NCI-H1417 (cell line): ENCODE measurements around the gene ARHGAP6.

ENCODE experiments used
- DNase-seq, 3 experiments: peaks; one replicate each; lab custom pipeline; 2025; lab: John Stamatoyannopoulos, UW

ARHGAP6 gene

GRCh38 chrX:11309220-11309619, 356.5 kb downstream of the ARHGAP6 start:
- no peak for DNase-seq

- DNase-seq: no peak
Observed at GRCh38 chrX:11305641-11306040, 360.1 kb downstream of the ARHGAP6 start.

- no peak for DNase-seq
Observed at GRCh38 chrX:11304829-11305228, 360.9 kb downstream of the ARHGAP6 start.

GRCh38 chrX:11298600-11298999, 367.1 kb downstream of the ARHGAP6 start:
- DNase-seq: no peak

GRCh38 chrX:11296051-11296450, 369.7 kb downstream of the ARHGAP6 start:
- peak in 2 of 3 experiments; percentile 32 to 83 for DNase-seq

GRCh38 chrX:11293113-11293512, 372.6 kb downstream of the ARHGAP6 start, which contains the start of gene AMELX:
Gene AMELX (plus strand): TSS chrX:11293413. CDS start chrX:11294789, 1,376 bp downstream.
- DNase-seq: no peak

- DNase-seq: no peak
Observed at GRCh38 chrX:11290416-11291102, 375.2 kb downstream of the ARHGAP6 start.

GRCh38 chrX:11287505-11287904, 378.2 kb downstream of the ARHGAP6 start:
- DNase-seq: no peak

- no peak for DNase-seq
Observed at GRCh38 chrX:11285651-11286050, 380.1 kb downstream of the ARHGAP6 start.

- DNase-seq: no peak
Observed at GRCh38 chrX:11282043-11282442, 383.7 kb downstream of the ARHGAP6 start.

GRCh38 chrX:11273544-11273943, 392.2 kb downstream of the ARHGAP6 start:
- no peak for DNase-seq

- DNase-seq: no peak
Observed at GRCh38 chrX:11272863-11273262, 392.9 kb downstream of the ARHGAP6 start.

- DNase-seq: no peak
Observed at GRCh38 chrX:11272290-11272689, 393.4 kb downstream of the ARHGAP6 start.

- DNase-seq: no peak
Observed at GRCh38 chrX:11269996-11270395, 395.7 kb downstream of the ARHGAP6 start.

- no peak for DNase-seq
Observed at GRCh38 chrX:11269006-11269405, 396.7 kb downstream of the ARHGAP6 start.

GRCh38 chrX:11267425-11267824, 398.3 kb downstream of the ARHGAP6 start:
- DNase-seq: no peak

GRCh38 chrX:11266573-11267003, 399.1 kb downstream of the ARHGAP6 start:
- DNase-seq: no peak

GRCh38 chrX:11265352-11265751, 400.4 kb downstream of the ARHGAP6 start:
- DNase-seq: no peak

GRCh38 chrX:11264925-11265324, 400.8 kb downstream of the ARHGAP6 start:
- DNase-seq: no peak

- no peak for DNase-seq
Observed at GRCh38 chrX:11261260-11261659, 404.5 kb downstream of the ARHGAP6 start.

- no peak for DNase-seq
Observed at GRCh38 chrX:11259437-11259836, 406.3 kb downstream of the ARHGAP6 start.

GRCh38 chrX:11257711-11258110, 408.0 kb downstream of the ARHGAP6 start:
- no peak for DNase-seq

GRCh38 chrX:11257290-11257689, 408.4 kb downstream of the ARHGAP6 start:
- DNase-seq: no peak
